ENCODE results near the gene ETS1.

ETS1 gene

GRCh38 chr11:128464878-128465450 lies 122.4 kb downstream of the ETS1 start:
- no peak for TF ChIP-seq EZH2 (IDR thresholded peaks at IDR 0.05)
- no peak for TF ChIP-seq FOXP2 (optimal IDR thresholded peaks at IDR 0.05; ENCODE audit: control extremely low read depth, extremely low read length, insufficient read depth)

GRCh38 chr11:128463979-128464378 lies 123.4 kb downstream of the ETS1 start:
- no peaks in the 10 kb centered on the region for H3K36me3 ChIP-seq (ENCODE audit: insufficient read depth, low read length)
- H3K27ac ChIP-seq, result no peak overlapping the region
- no peak overlapping the region for H3K4me3 ChIP-seq
- TF ChIP-seq FOXP2 (optimal IDR thresholded peaks at IDR 0.05; ENCODE audit: control extremely low read depth, extremely low read length, insufficient read depth) (no peak), POLR2AphosphoS5 (IDR thresholded peaks at IDR 0.05; ENCODE audit: borderline replicate concordance, low read depth, low read length) (no peak), EZH2 (IDR thresholded peaks at IDR 0.05) (no peak)
- DNase-seq (ENCODE audit: low read depth, low spot score), result no peak
- H3K9me3 ChIP-seq (ENCODE audit: low read depth, low read length), result no peaks in the 10 kb centered on the region
- no peak overlapping the region for H3K9ac ChIP-seq (ENCODE audit: insufficient read length)

More at GRCh38 chr11:128464878-128465450, 122.4 kb downstream of the ETS1 start:
- H3K27ac ChIP-seq, result no peak overlapping the region
- no peaks in the 10 kb centered on the region for H3K36me3 ChIP-seq (ENCODE audit: insufficient read depth, low read length)
- no peak for DNase-seq (ENCODE audit: low read depth, low spot score)
- H3K9ac ChIP-seq (ENCODE audit: insufficient read length), result no peak overlapping the region
- H3K9me3 ChIP-seq (ENCODE audit: low read depth, low read length), result no peaks in the 10 kb centered on the region
- no peak overlapping the region for H3K4me3 ChIP-seq

- TF ChIP-seq FOXP2 (optimal IDR thresholded peaks at IDR 0.05; ENCODE audit: control extremely low read depth, extremely low read length, insufficient read depth) (no peak), EZH2 (IDR thresholded peaks at IDR 0.05) (no peak)
- no peak for DNase-seq (ENCODE audit: low read depth, low spot score)
- Histone ChIP-seq H3K4me3 (no peak overlapping the region), H3K9ac (ENCODE audit: insufficient read length) (no peak overlapping the region), H3K27ac (no peak overlapping the region), H3K9me3 (ENCODE audit: low read depth, low read length) (no peaks in the 10 kb centered on the region), H3K36me3 (ENCODE audit: insufficient read depth, low read length) (no peaks in the 10 kb centered on the region)
Measured at GRCh38 chr11:128463371-128463829, 124.0 kb downstream of the ETS1 start.

GRCh38 chr11:128462922-128463321 lies 124.4 kb downstream of the ETS1 start:
- Histone ChIP-seq H3K36me3 (ENCODE audit: insufficient read depth, low read length) (no peaks in the 10 kb centered on the region), H3K4me3 (no peak overlapping the region), H3K9me3 (ENCODE audit: low read depth, low read length) (no peaks in the 10 kb centered on the region), H3K9ac (ENCODE audit: insufficient read length) (no peak overlapping the region), H3K27ac (no peak overlapping the region)
- no peak for DNase-seq (ENCODE audit: low read depth, low spot score)
- no peak for TF ChIP-seq FOXP2 (optimal IDR thresholded peaks at IDR 0.05; ENCODE audit: control extremely low read depth, extremely low read length, insufficient read depth)
- no peak for TF ChIP-seq POLR2AphosphoS5 (IDR thresholded peaks at IDR 0.05; ENCODE audit: borderline replicate concordance, low read depth, low read length)
- no peak for TF ChIP-seq EZH2 (IDR thresholded peaks at IDR 0.05)

GRCh38 chr11:128462189-128462588 lies 125.2 kb downstream of the ETS1 start:
- Histone ChIP-seq H3K27ac (no peak overlapping the region), H3K9ac (ENCODE audit: insufficient read length) (no peak overlapping the region), H3K4me3 (no peak overlapping the region), H3K36me3 (ENCODE audit: insufficient read depth, low read length) (no peaks in the 10 kb centered on the region), H3K9me3 (ENCODE audit: low read depth, low read length) (no peaks in the 10 kb centered on the region)
- TF ChIP-seq EZH2 (IDR thresholded peaks at IDR 0.05) (no peak), POLR2AphosphoS5 (IDR thresholded peaks at IDR 0.05; ENCODE audit: borderline replicate concordance, low read depth, low read length) (no peak), FOXP2 (optimal IDR thresholded peaks at IDR 0.05; ENCODE audit: control extremely low read depth, extremely low read length, insufficient read depth) (no peak)
- no peak for DNase-seq (ENCODE audit: low read depth, low spot score)

GRCh38 chr11:128458321-128458720 lies 129.0 kb downstream of the ETS1 start:
- Histone ChIP-seq H3K27ac (no peak overlapping the region), H3K9ac (ENCODE audit: insufficient read length) (no peak overlapping the region), H3K4me3 (no peak overlapping the region), H3K9me3 (ENCODE audit: low read depth, low read length) (no peaks in the 10 kb centered on the region), H3K36me3 (ENCODE audit: insufficient read depth, low read length) (no peaks in the 10 kb centered on the region)
- TF ChIP-seq FOXP2 (optimal IDR thresholded peaks at IDR 0.05; ENCODE audit: control extremely low read depth, extremely low read length, insufficient read depth) (no peak), POLR2AphosphoS5 (IDR thresholded peaks at IDR 0.05; ENCODE audit: borderline replicate concordance, low read depth, low read length) (no peak), EZH2 (IDR thresholded peaks at IDR 0.05) (no peak)
- no peak for DNase-seq (ENCODE audit: low read depth, low spot score)

- Histone ChIP-seq H3K9ac (ENCODE audit: insufficient read length) (no peak overlapping the region), H3K4me3 (no peak overlapping the region), H3K36me3 (ENCODE audit: insufficient read depth, low read length) (no peaks in the 10 kb centered on the region), H3K27ac (no peak overlapping the region), H3K9me3 (ENCODE audit: low read depth, low read length) (no peaks in the 10 kb centered on the region)
- TF ChIP-seq FOXP2 (optimal IDR thresholded peaks at IDR 0.05; ENCODE audit: control extremely low read depth, extremely low read length, insufficient read depth), result no peak
- TF ChIP-seq POLR2AphosphoS5 (IDR thresholded peaks at IDR 0.05; ENCODE audit: borderline replicate concordance, low read depth, low read length), result no peak
- no peak for TF ChIP-seq EZH2 (IDR thresholded peaks at IDR 0.05)
- no peak for DNase-seq (ENCODE audit: low read depth, low spot score)
Measured at GRCh38 chr11:128457874-128458273, 129.5 kb downstream of the ETS1 start.

- H3K36me3 ChIP-seq (ENCODE audit: insufficient read depth, low read length), result no peaks in the 10 kb centered on the region
- no peaks in the 10 kb centered on the region for H3K9me3 ChIP-seq (ENCODE audit: low read depth, low read length)
Measured at GRCh38 chr11:128456566-128457268, 130.6 kb downstream of the ETS1 start.

More at GRCh38 chr11:128456566-128457268, 130.6 kb downstream of the ETS1 start:
- Histone ChIP-seq H3K4me3 (no peak overlapping the region), H3K9ac (ENCODE audit: insufficient read length) (no peak overlapping the region), H3K27ac (no peak overlapping the region)
- TF ChIP-seq POLR2AphosphoS5 (IDR thresholded peaks at IDR 0.05; ENCODE audit: borderline replicate concordance, low read depth, low read length) (no peak), EZH2 (IDR thresholded peaks at IDR 0.05) (no peak), FOXP2 (optimal IDR thresholded peaks at IDR 0.05; ENCODE audit: control extremely low read depth, extremely low read length, insufficient read depth) (no peak)
- DNase-seq (ENCODE audit: low read depth, low spot score), result no peak

Data from SK-N-MC (cell line).